CD4-positive, alpha-beta T cell treated with Interleukin-1 beta for 1 hour (primary cell): Measurements from ENCODE around the gene ARHGEF16.

Experiments used
- DNase-seq, 2 donors: peaks; one replicate each; pipeline ENCODE4 v3.0.0-alpha.2; 2020 to 2022

ARHGEF16 gene

DNA sequence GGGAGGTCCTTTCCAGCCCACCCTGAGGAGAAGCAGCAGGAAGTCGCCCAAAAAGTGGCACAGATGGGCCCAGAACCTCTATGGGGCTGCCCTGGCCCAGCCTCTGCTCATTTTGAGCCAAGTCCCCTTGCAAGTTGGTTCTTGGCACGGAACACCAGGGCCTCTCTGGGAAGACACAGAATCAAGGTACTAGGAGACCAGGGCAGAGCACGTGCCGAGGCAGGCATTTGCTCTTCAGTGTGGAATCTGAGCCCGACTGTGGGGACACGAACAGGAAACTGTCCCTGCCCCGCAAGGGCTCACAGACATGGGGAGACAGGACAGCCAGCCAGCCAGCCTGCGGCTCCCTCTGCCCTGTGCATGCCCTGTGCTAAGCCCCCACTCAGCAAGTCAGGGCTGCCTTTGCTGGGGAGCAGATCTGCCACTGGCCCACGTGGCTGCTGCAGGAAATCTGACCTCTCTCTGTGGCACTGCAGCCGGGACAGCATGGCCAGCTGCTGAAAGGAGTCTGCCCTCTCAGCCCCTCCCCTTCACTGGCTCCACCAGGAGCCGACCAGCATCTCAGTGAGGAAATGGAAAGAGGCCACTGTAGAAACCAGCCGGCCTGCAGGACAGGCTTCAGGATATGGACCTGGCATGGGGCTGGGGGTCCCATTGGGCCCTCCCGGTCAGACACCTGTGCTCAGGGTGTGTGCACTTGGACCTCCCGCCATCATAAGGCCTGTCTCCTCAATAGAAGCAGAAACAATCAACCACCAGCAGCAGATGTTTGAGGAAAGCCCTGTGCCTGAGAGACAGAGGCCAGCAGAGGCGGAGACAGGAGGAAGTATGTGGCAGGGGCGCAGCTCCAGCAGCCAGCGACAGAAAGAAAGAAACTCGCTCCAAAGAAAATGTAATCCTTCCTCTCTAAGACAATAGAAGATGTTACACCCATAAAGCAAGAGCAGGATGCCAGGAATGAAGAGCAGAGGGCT is 3.7 kb downstream of the ARHGEF16 start:
- no peak for DNase-seq

DNA sequence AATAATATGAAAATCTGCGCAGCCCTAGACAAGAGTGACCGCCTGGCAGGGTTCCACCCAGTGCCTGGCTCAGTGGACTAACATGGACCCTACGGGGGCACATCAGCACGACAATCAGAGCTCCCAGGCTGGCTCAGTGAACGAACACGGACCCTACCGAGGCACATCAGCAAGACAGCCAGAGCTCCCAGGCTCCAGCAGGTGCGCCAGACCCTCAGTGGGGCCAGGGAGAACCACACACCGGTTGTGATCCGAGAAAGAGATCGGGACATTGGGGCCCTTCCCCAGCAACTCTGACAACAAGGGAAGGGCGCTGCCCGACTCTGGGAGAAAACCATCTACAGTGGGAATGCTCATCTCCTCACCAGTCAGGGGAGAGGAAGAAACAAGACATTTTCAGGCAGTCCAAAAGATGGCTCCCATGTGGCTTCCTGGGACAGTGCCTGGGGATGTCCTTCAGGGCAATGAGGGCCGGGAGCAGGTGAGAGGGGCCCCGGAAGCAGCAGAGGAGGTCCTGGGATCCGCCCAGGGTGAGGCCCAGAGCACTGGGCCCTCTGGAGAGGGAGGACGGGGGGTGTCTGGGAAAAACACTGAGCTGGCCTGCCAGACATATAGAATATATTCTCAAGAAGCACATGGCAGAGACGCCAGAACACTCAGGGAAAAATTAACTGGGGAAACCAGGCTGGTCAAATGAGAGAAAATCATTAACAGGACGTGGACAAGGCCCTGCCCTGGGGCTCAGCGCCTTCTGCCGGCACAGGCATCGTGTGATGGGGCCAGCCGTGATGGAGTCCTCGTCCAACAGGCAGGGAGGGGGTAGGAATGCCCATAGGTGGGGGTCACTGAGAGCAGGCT is 4.8 kb downstream of the ARHGEF16 start:
- no peak for DNase-seq

- DNase-seq: no peak
These were observed 5.6 kb downstream of the ARHGEF16 start for GRCh38 chr1:3459940-3460671.

GRCh38 chr1:3460672-3461131 is 6.2 kb downstream of the ARHGEF16 start:
- DNase-seq: no peak

DNA sequence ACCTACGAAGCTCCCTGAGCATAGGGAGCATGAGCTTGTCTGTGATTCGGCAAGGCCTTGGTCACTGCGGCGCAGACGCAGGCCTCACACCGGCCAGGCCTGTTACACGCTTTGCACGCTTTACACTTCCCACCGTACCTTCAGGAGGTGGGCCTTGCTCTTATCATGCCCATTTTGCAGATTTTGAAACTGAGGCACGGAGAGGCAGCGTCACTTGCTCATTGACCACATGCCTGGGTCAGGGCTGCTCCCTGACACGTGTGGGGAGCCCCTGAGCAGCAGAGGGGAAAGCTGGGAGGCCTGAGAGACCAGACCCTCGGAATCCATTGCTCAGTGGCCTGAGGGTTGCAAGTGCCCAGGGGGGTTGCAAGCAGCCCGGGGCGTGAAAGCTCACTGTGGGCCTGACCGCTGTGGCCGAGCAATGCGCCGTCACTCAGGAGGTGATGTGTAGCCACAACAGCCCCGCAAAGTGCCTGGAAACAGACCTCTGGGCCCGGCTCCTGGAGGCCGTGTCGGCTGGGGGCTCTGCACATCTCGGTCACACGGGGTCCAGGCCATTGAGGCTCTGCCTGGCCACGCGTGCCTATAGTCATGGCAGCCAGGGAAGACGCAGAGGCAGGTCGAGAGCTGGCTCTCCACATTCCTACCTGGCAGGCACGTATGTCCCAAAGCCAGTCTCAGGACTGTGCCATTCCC is 6.9 kb downstream of the ARHGEF16 start:
- DNase-seq: no peak

DNA sequence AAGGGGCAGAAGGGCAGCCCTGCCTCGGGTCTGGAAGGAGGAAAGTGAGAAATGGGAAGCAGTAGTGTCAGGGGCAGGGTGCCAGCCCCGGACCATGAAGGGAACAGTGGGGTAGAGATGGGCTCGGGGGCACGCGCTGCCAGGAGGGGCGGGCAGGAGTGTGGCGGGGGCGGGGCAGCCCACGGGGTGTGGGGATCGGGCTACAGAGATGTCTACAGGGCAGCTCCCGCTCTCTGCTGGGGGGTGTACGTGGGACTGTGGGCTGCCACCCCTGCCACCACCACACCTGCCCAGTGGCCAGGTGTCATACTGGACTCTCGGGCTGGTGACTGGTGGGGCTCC is 7.4 kb downstream of the ARHGEF16 start:
- DNase-seq: no peak

DNA sequence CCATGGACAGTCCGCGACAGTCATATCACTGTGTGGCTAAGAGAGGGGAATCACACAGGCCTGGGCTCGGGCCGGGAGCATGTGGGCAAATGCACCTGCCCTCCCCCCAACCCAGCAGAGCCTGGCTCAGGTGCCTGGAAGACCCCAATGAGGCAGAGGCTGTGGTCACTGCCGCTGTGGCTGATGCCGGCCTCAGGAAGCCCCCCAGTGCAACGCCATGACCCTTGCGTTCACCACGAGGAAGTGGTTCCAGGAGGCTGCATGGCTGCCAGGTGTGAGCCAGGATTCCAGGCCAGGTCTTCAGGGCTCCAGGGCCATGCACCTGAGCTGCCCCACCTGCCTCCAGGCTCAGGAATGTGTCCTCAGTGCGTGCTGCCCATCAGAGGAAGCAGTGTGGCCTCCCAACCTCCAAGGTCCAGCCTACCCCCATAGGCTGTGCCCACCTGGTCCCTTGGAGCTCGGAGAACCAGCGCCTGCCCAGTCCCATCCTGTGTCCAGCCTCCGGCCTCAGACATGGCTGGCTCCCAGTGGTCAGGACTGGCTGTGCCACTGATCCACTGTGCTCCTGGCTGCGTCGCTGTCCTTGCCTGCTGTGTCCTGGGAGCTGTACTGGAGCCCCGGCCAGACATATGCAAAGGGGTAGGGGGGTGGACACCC is 8.0 kb downstream of the ARHGEF16 start:
- no peak for DNase-seq

DNA sequence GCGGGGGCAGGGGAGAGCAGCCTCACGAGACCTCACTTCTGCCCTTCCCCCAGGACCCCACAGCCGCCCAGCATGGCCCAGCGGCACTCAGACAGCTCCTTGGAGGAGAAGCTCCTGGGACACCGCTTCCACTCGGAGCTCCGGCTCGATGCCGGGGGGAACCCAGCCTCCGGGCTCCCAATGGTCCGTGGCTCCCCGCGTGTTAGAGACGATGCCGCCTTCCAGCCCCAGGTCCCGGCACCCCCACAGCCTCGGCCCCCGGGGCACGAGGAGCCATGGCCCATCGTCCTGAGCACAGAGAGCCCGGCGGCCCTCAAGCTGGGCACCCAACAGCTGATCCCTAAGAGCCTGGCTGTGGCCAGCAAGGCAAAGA is 8.5 kb downstream of the ARHGEF16 start:
- DNase-seq: no peak

- DNase-seq: no peak
These were observed 9.0 kb downstream of the ARHGEF16 start for GRCh38 chr1:3463408-3463863.

GRCh38 chr1:3463891-3464648 is 9.6 kb downstream of the ARHGEF16 start:
- no peak for DNase-seq

DNA sequence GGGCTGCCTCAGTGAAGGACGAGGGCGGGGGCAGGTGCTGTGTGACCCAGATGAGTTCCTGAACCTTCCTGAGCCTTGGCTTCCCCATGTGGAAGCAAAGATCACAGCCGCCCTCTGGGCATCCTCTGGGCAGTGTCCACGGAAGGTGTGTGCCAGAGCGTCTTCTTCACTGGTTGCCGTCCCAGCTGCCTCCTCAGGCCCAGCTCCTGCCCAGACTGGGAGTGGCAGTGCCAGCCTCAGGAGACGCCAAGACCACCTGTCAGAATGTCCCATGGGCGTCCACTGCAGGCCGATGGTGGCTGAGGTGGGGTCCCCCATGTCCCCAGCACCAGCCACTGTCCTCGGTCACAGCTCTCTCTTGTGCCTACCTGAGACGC is 10.2 kb downstream of the ARHGEF16 start:
- DNase-seq: no peak

DNA sequence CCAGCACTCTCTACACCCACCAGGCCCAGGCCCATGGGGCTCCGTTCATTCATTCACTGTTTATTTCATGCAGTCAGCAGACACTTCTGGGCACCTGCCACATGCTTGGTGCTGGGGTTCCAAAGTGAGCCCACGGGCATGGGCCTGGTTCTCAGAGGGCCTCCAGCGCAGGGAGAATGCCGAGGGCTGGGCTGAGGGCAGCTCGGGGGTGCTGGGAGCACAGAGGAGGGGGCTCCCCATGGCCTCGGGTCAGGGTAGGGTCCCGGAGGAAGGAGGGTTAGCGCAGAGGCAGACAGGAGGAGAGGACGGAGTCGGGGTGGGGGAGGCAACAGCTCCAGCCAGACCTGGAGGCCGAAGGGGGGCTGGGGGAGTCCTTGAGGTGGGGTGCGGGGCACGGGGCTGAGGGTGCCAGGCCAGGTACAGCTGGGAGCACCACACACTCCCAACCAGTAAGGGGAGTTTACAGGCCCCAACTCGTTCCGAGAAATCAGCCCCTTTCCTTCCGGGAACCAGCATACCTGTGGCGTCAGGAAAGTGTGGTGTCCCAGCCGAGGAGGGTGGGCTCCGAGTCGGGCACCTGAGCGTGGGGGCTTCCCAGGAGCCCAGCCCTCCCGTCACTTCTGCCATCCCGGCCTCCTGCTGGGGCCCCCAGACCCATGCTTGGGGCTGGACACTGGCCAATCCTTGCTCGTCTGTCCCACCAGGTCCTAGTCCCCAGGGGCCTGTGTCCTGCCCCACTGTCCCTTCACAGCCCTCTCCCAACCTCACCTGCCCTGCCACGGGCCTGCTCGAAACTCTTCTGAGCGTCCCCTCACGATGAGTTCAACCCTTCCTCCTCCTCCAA is 10.8 kb downstream of the ARHGEF16 start:
- DNase-seq: no peak

GRCh38 chr1:3465935-3466321 is 11.5 kb downstream of the ARHGEF16 start:
- DNase-seq: no peak

DNA sequence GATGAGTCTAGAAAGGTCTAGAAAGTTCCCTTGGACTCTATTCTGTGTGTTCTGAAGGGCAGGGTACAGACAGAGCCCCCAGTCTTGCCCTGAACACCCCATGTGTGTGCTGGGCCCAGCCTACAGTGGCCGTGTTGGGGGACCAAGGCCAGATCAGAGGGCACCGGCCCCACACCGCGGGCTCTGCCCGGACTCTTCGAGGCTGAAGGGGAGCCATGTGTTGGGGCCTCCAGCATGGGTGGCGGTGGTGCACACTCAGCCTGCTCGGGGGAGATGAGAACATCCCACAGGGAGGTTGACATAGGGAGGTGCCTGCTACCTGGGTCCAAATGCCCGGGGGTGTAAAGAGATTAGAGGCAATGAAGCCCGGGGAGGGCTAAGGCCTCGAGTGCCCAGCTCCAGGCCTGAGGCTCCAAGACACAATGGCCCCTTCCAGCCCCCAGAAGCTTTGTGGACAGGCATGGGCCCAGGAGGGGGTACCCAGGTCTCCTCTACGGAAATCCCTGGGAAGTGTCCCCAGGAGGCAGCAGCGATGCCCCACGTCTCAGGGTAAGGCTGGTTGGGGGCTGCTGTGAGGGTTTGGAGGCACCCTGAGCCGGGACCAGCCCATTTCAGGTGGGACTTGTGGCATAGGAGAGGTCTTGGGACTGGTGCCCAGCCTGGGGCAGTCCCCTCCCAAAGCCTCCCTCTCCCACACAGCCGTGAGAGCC is 12.1 kb downstream of the ARHGEF16 start:
- no peak for DNase-seq

- no peak for DNase-seq
These were observed 12.9 kb downstream of the ARHGEF16 start for GRCh38 chr1:3467096-3468036.

DNA sequence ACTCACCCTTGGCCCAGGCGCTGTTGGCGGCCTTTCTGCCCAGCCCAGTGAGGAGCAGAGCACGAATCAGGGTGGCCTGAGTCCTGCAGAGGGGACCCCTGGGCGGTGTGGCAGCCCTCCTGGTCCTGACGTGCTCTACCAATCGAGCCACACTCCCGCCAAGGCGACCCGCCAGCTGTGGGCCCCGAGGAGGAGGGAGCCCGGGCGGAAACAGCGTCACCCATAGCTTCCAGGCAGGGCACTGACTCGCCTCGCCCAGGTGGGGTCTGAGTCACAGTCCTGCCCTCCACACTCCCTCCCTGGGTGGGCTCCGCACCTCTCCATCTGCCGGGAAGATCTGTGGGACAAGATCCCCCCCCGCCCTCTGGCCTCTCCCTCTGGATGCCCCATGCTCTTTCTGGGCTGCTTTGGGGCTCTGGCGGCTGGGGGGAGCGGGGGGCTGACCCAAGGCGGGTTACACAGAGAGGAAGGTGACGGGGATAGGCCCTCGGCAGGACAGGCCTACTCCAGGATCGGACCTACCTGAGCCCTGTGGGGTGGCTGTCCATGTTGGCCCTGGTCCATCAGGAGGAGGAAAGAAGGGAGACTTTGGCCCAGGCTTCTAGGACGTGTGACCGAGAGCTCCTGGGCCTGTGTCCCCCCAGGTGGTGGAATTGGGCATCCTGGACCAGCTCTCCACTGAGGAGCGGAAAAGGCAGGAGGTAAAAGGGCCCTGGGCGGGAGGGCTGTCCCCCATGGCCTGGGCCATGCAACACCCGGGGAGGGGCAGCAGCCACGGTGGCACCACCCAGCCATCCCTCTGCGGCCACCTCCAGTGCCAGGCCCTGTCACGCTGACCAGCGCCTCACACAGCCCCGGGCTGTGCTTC is 14.0 kb downstream of the ARHGEF16 start:
- DNase-seq: no peak
